Uterus (tissue), 2 donors: ENCODE data around the gene FBXW8.

Experiments used
- POLR2A ChIP-seq, 2 donors: fragments of 450-650 bp; IDR thresholded peaks; one replicate each; pipeline ENCODE4 v1.6.1; 2016; ENCODE audit warnings: antibody characterized with exemption in 2 of 2, mild to moderate bottlenecking in 1 of 2, moderate library complexity in 1 of 2
- TF ChIP-seq, protein P1 (sequence below), 4 experiments: fragments of 200-600 bp in 2 of 4; fragments of 450-650 bp in 2 of 4; sonication (generic) in 2 of 4; IDR thresholded peaks; one replicate each; pipeline ENCODE4 v1.5.1; 2016 to 2019; ENCODE audit warnings: antibody characterized with exemption in 4 of 4, mild to moderate bottlenecking in 2 of 4, moderate library complexity in 1 of 4

GRCh38 chr12:116950628-116951325 lies 40.0 kb downstream of the FBXW8 start:
- TF ChIP-seq, protein P1, sequence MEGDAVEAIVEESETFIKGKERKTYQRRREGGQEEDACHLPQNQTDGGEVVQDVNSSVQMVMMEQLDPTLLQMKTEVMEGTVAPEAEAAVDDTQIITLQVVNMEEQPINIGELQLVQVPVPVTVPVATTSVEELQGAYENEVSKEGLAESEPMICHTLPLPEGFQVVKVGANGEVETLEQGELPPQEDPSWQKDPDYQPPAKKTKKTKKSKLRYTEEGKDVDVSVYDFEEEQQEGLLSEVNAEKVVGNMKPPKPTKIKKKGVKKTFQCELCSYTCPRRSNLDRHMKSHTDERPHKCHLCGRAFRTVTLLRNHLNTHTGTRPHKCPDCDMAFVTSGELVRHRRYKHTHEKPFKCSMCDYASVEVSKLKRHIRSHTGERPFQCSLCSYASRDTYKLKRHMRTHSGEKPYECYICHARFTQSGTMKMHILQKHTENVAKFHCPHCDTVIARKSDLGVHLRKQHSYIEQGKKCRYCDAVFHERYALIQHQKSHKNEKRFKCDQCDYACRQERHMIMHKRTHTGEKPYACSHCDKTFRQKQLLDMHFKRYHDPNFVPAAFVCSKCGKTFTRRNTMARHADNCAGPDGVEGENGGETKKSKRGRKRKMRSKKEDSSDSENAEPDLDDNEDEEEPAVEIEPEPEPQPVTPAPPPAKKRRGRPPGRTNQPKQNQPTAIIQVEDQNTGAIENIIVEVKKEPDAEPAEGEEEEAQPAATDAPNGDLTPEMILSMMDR (IDR thresholded peaks at IDR 0.05) = no peak
- no peak for TF ChIP-seq POLR2A (IDR thresholded peaks at IDR 0.05)
